GM18907 (cell line): ENCODE measurements around the gene ARHGEF6.

Experiments
- ATAC-seq: cut with Tn5 transposase; IDR thresholded peaks from one replicate; pipeline ENCODE4 v1.9.1; 2021; ENCODE audit warnings: mild to moderate bottlenecking, moderate library complexity; ENCODE audit not compliant: unreplicated experiment

ARHGEF6 gene

GRCh38 chrX:136747003-136747986, 33.4 kb downstream of the ARHGEF6 start:
- ATAC-seq, result peak; percentile 73

DNA sequence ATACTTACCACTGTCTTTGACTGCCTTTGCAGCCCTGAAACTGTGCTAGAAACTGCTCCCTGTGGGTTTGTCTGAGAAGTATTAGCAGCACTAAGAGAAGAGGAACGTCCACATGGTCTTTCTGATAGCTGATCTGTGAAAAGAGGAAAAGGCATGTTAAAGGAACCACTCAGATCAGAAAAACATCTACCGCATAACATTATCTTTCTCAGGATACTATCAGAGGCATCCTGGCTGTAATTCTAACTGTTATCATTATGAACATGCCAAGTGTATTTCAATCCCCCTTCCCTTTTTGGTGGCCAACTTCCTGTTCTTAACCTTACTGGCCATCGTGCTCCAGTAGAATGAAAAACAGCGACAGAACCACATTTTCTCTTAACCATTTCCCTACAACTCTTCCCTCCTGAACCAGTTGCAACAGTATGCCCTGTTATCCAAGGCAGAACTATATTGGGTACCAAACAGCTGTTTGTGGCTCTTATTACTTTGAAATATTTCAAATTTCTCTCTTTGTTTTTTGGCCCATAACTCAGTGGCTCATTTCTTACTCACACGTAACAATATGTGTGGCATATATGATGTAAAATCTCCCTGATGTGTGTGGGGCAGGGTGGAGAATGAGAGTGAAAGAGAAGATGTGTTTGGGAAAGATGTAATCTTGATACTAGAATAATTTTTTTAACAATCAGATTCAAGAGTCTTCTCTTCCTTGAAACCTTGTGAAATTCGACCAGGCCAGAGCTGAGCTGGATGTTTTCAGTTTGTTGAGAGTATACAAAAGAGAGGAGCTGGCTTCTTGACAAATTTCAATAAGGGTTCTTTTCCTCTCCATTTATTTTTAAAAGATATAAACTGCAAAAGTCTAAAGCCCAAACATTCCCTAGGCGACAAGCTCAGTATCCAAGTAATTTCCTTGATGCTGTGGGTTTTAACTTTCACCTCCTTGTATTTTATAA, 35.2 kb downstream of the ARHGEF6 start:
- ATAC-seq, result no peak

DNA sequence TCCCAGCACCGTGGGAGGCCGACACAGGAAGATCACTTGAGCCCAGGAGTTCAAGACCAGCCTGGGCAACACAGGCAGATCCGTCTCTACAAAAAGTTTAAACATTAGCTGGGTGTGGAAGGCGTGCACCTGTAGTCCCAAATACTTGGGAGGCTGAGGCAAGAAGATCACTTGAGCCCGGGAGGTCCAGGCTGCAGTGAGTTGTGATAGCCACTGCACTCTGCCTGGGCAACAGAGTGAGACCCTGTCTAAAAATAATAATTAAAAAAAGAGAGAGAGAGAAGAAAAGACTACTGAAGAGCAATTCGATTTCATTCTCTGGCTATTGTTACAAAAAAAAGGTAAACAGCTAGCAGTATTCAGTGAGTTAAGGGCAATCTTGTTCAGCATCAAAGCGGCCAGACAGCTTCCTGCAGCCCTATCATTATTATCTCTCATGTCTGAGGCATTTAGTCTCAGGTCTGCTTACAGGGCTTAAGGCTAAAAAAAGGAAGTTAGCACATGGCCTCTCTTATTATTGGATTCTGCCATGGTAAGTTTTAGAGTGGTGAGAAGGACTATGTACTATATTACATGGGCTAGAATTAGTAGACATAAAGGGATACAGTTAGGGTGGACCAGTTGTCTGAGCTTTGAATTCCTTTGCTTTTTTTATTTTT, 37.9 kb downstream of the ARHGEF6 start:
- ATAC-seq, result no peak

DNA sequence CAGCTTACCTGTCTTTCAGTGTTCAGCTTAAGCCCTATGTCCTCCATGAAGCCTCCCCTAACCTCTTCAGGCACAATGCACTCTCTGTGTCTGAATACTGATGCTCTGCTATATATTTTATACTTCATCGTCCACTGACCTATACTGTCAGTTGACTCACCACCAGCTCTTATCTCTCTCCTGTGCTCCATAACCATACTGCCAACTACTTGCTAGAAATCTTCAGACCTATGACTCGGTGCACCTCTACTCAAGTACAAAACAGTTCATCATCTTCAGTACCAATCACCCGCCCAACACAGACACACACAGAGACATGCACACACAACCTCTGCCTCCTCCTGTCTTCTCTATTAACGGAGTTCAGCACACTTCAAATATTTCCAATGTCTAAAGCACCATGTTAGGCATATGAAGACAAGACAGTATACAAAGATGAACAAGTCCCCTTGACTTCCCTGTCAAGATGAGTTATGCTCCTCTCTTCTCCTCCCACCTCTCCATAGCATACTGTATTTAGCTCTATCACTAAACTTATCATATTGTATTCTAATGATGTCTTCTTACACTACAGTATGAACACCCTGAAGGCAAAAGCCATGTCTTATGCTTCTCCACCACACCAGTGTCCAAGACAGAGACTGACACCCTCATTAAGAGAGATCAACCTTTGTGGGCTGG, 42.5 kb downstream of the ARHGEF6 start:
- no peak for ATAC-seq

- ATAC-seq, result no peak
These were observed 44.0 kb downstream of the ARHGEF6 start for GRCh38 chrX:136736690-136737089.

DNA sequence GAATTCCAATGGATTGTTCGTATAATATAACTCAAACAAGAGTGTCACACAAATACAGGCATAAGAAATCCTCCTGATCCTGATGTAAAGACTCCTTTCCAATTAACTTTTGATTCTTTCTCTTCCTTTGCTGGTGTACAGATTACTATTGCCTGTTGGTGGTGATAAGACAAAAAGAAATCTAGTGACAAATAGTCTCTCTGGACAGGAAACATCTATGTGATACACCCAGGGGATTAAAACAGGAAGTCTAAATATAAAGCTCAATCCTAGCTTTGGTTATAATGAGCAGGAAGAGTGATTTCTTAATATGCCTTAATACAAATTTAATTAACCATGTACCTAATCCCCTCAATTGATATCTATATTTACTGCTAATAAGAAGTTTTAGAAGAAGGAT, 45.1 kb downstream of the ARHGEF6 start:
- ATAC-seq, result no peak

GRCh38 chrX:136733613-136734012, 47.1 kb downstream of the ARHGEF6 start:
- ATAC-seq, result no peak

- no peak for ATAC-seq
These were observed 48.9 kb downstream of the ARHGEF6 start for GRCh38 chrX:136731798-136732197.

GRCh38 chrX:136731207-136731782, 49.4 kb downstream of the ARHGEF6 start:
- ATAC-seq, result no peak

- no peak for ATAC-seq
These were observed 52.3 kb downstream of the ARHGEF6 start for GRCh38 chrX:136728393-136728792.

DNA sequence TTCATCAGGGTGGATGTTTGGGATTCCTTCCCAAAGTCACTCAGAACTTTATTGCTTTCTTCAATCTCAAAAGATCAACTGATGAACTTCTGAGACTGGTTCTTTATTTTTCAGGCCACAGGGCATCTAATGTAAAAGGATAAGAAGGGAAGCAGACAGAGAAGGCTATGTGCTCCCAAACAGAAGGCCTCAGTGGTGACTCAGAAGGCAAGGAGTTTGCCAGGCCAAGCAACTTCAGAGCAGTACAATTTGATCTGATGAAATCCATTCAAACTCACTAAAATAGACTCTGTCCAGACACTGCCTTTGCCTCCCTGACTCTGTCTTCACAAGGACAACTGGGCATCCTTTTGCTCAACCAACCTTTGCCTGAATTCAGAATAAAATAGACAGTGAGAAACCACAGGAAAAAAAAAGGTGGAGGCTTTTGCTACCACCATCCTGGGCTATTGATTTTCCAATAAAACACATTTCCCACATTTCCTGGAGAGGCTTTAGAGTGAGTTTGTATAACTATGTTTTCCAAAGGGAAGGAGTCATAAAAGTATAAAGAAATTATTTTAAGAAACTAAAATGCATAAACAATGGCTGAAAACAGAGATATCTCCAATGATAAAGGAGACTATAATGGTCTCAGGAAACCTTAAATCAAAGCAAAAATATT, 55.2 kb downstream of the ARHGEF6 start:
- ATAC-seq, result no peak

DNA sequence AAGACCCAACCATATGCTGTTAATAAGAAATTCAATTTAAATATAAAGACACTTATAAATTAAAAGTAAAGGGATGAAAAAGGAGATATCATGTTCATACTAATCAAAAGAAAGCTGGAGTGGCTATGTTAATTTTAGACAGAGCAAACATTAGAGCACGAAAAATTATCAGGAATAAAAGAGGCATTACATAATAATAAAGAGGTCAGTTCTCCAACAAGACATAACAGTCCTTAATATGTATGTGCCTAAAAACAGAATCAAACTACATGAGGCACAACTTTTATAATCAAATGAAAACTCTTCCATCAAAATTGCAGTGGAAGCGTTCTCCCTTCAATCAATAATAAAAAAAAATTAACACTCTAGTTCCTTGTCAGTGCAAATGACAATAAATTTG, 62.6 kb downstream of the ARHGEF6 start:
- ATAC-seq, result no peak

GRCh38 chrX:136714626-136715599, 65.8 kb downstream of the ARHGEF6 start:
- peak; percentile 86 for ATAC-seq

DNA sequence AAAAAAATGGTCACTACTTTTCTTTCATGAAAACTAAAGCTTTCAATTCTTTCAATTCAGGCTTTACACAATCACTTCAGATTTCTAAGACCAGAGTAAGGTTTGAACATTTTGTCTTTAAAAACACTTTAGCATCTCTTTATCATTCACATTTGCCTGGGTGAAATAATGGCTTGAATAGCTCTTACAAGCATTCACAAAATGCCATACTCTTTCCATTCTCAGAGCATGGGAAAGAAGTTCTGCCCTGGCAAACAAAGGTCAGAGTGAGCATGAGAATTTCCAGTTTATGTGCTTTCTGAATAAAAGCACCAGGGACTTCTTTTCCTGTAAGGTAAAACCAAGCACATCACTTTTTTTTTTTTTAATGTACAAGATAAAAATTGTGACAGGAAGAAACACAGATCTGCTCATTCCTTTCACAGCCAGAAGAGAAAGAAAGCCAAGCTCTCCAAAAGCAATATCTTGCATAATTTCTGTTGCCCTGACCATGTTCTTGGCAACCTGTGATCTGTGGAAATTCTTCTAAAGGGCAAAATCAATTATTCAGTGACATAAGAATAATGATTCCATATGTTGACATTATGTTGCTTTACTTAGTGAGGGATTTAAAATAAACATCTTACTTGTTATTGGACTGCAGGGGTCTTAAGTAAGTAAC, 68.0 kb downstream of the ARHGEF6 start:
- ATAC-seq, result no peak

GRCh38 chrX:136711147-136711546, 69.6 kb downstream of the ARHGEF6 start:
- peak; percentile 39 for ATAC-seq

DNA sequence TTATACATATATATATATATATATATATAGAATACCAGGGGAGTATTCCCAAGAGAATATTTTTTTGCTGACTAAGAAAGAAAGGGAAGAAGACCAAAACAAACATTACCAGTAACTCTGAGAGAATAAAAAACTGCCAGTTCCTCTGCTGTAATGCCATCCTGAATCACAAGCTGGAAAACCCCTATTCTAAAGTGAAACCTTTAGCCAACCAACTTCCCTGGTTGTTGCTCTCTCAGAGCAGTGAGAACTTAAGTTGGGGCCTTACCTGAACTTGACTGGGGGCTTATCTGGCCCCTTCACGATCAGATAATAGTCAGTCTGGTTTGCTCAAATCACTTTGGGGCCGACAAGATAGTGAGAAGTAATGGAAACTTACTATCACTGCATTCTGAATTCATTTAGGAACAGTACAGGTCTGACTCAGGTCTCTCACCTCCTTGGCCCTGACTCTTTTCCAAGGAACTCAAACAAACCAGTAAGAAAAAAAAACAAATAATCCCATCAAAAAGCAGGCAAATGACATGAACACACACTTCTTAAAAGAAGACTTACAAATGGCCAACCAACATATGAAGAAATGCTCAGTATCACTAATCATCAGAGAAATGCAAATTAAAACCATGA, 70.3 kb downstream of the ARHGEF6 start:
- peak; percentile 61 for ATAC-seq

DNA sequence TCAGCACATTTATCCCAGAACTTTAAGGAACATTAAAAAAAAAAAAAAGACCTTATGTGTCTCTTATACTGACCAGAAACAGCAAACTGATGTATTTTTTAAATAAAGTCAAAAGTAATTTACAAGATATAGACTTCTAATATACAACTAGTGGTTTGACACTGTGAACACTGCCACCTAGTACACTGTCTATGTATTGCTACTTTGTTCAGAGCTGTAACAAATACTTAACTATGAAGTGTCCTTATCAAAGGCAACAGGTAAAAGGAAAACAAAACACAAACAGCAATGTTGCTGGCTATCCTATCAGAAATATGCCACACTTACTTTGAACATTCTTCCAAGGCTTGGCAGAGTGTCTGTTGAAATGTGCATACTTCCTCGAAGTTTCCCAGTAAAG, 72.4 kb downstream of the ARHGEF6 start:
- no peak for ATAC-seq
